ENCODE results near the gene STAM. TPM values are rescaled to one million over a fixed set of nuclear protein-coding genes. Genes with fewer than 3 reads are reported as not detected.

The STAM gene
- total RNA-seq, 1 donor from 2014 or later = 23.3 TPM

GRCh38 chr10:17725703-17726102 is 81.8 kb downstream of the STAM start:
- Mint-ChIP-seq H3K27me3 (ENCODE audit: insufficient read depth) (no peaks in the 10 kb centered on the region), H3K9me3 (no peaks in the 10 kb centered on the region), H3K4me3 (no peak overlapping the region), H3K27ac (no peak overlapping the region), H3K4me1 (ENCODE audit: low read depth) (no peaks in the 10 kb centered on the region), H3K36me3 (ENCODE audit: low read depth) (peaks cover 8% of the 10 kb centered on the region)
- DNase-seq (ENCODE audit: low spot score) = no peak
- intact Hi-C loops (cut with micrococcal nuclease) = no loop called here

GRCh38 chr10:17729630-17730029 is 85.7 kb downstream of the STAM start:
- DNase-seq (ENCODE audit: low spot score) = no peak
- Mint-ChIP-seq H3K27ac (no peak overlapping the region), H3K36me3 (ENCODE audit: low read depth) (no peaks in the 10 kb centered on the region), H3K4me1 (ENCODE audit: low read depth) (no peaks in the 10 kb centered on the region), H3K4me3 (no peak overlapping the region), H3K27me3 (ENCODE audit: insufficient read depth) (no peaks in the 10 kb centered on the region), H3K9me3 (no peaks in the 10 kb centered on the region)
- intact Hi-C loops (cut with micrococcal nuclease) = no loop called here

- Mint-ChIP-seq H3K4me1 (ENCODE audit: low read depth) (no peaks in the 10 kb centered on the region), H3K27me3 (ENCODE audit: insufficient read depth) (no peaks in the 10 kb centered on the region), H3K36me3 (ENCODE audit: low read depth) (no peaks in the 10 kb centered on the region), H3K4me3 (no peak overlapping the region), H3K27ac (no peak overlapping the region), H3K9me3 (no peaks in the 10 kb centered on the region)
- DNase-seq (ENCODE audit: low spot score) = no peak
- intact Hi-C loops (cut with micrococcal nuclease) = no loop called here
Measured at GRCh38 chr10:17730667-17731066, 86.7 kb downstream of the STAM start.

- no peak overlapping the region for H3K4me3 Mint-ChIP-seq
- no peak overlapping the region for H3K27ac Mint-ChIP-seq
- no peaks in the 10 kb centered on the region for H3K36me3 Mint-ChIP-seq (ENCODE audit: low read depth)
- intact Hi-C loops (cut with micrococcal nuclease) = no loop called here
- no peaks in the 10 kb centered on the region for H3K27me3 Mint-ChIP-seq (ENCODE audit: insufficient read depth)
- no peaks in the 10 kb centered on the region for H3K4me1 Mint-ChIP-seq (ENCODE audit: low read depth)
- H3K9me3 Mint-ChIP-seq = no peaks in the 10 kb centered on the region
- DNase-seq (ENCODE audit: low spot score) = no peak
Measured at GRCh38 chr10:17731331-17732020, 87.5 kb downstream of the STAM start.

- H3K27ac Mint-ChIP-seq = no peak overlapping the region
- H3K27me3 Mint-ChIP-seq (ENCODE audit: insufficient read depth) = no peaks in the 10 kb centered on the region
- H3K4me3 Mint-ChIP-seq = no peak overlapping the region
- H3K9me3 Mint-ChIP-seq = no peaks in the 10 kb centered on the region
- intact Hi-C loops (cut with micrococcal nuclease) = no loop called here
- H3K36me3 Mint-ChIP-seq (ENCODE audit: low read depth) = no peaks in the 10 kb centered on the region
- no peak for DNase-seq (ENCODE audit: low spot score)
- no peaks in the 10 kb centered on the region for H3K4me1 Mint-ChIP-seq (ENCODE audit: low read depth)
Measured at GRCh38 chr10:17733620-17734019, 89.7 kb downstream of the STAM start.

- no peaks in the 10 kb centered on the region for H3K9me3 Mint-ChIP-seq
- H3K4me1 Mint-ChIP-seq (ENCODE audit: low read depth) = no peaks in the 10 kb centered on the region
- H3K4me3 Mint-ChIP-seq = no peak overlapping the region
- H3K36me3 Mint-ChIP-seq (ENCODE audit: low read depth) = no peaks in the 10 kb centered on the region
- no peak overlapping the region for H3K27ac Mint-ChIP-seq
- DNase-seq (ENCODE audit: low spot score) = no peak
- H3K27me3 Mint-ChIP-seq (ENCODE audit: insufficient read depth) = no peaks in the 10 kb centered on the region
- intact Hi-C loops (cut with micrococcal nuclease) = no loop called here
Measured at GRCh38 chr10:17734432-17735080, 90.6 kb downstream of the STAM start.

GRCh38 chr10:17735166-17735941 is 91.4 kb downstream of the STAM start:
- no peaks in the 10 kb centered on the region for H3K36me3 Mint-ChIP-seq (ENCODE audit: low read depth)
- H3K27ac Mint-ChIP-seq = no peak overlapping the region
- no peak for DNase-seq (ENCODE audit: low spot score)
- H3K4me3 Mint-ChIP-seq = no peak overlapping the region
- no peaks in the 10 kb centered on the region for H3K4me1 Mint-ChIP-seq (ENCODE audit: low read depth)
- no peaks in the 10 kb centered on the region for H3K9me3 Mint-ChIP-seq
- intact Hi-C loops (cut with micrococcal nuclease) = no loop called here
- H3K27me3 Mint-ChIP-seq (ENCODE audit: insufficient read depth) = no peaks in the 10 kb centered on the region

GRCh38 chr10:17736223-17736622 is 92.3 kb downstream of the STAM start:
- no peak overlapping the region for H3K4me3 Mint-ChIP-seq
- H3K9me3 Mint-ChIP-seq = no peaks in the 10 kb centered on the region
- DNase-seq (ENCODE audit: low spot score) = no peak
- H3K27me3 Mint-ChIP-seq (ENCODE audit: insufficient read depth) = no peaks in the 10 kb centered on the region
- H3K27ac Mint-ChIP-seq = no peak overlapping the region
- no peaks in the 10 kb centered on the region for H3K36me3 Mint-ChIP-seq (ENCODE audit: low read depth)
- H3K4me1 Mint-ChIP-seq (ENCODE audit: low read depth) = no peaks in the 10 kb centered on the region
- intact Hi-C loops (cut with micrococcal nuclease) = no loop called here

GRCh38 chr10:17737027-17737965 is 93.3 kb downstream of the STAM start:
- no peak for DNase-seq (ENCODE audit: low spot score)
- H3K27me3 Mint-ChIP-seq (ENCODE audit: insufficient read depth) = no peaks in the 10 kb centered on the region

GRCh38 chr10:17740668-17741067 is 96.7 kb downstream of the STAM start:
- Mint-ChIP-seq H3K4me3 (no peak overlapping the region), H3K27me3 (ENCODE audit: insufficient read depth) (no peaks in the 10 kb centered on the region), H3K27ac (no peak overlapping the region), H3K9me3 (no peaks in the 10 kb centered on the region), H3K36me3 (ENCODE audit: low read depth) (no peaks in the 10 kb centered on the region), H3K4me1 (ENCODE audit: low read depth) (peaks cover 14% of the 10 kb centered on the region)
- DNase-seq (ENCODE audit: low spot score) = no peak
- intact Hi-C loops (cut with micrococcal nuclease) = no loop called here

More at GRCh38 chr10:17737027-17737965, 93.3 kb downstream of the STAM start:
- H3K4me1 Mint-ChIP-seq (ENCODE audit: low read depth) = no peaks in the 10 kb centered on the region
- no peaks in the 10 kb centered on the region for H3K9me3 Mint-ChIP-seq
- no peaks in the 10 kb centered on the region for H3K36me3 Mint-ChIP-seq (ENCODE audit: low read depth)
- H3K4me3 Mint-ChIP-seq = no peak overlapping the region
- H3K27ac Mint-ChIP-seq = no peak overlapping the region
- intact Hi-C loops (cut with micrococcal nuclease) = no loop called here

GRCh38 chr10:17742918-17743317 is 99.0 kb downstream of the STAM start:
- H3K27me3 Mint-ChIP-seq (ENCODE audit: insufficient read depth) = no peaks in the 10 kb centered on the region
- DNase-seq (ENCODE audit: low spot score) = peak; percentile 37
- H3K36me3 Mint-ChIP-seq (ENCODE audit: low read depth) = no peaks in the 10 kb centered on the region
- no peak overlapping the region for H3K27ac Mint-ChIP-seq
- peaks cover 14% of the 10 kb centered on the region for H3K4me1 Mint-ChIP-seq (ENCODE audit: low read depth)
- intact Hi-C loops (cut with micrococcal nuclease) = loop anchor here (1.0 kb wide), 1 partner anchor 136 kb away; no protein-coding TSS in a partner anchor
- H3K9me3 Mint-ChIP-seq = no peaks in the 10 kb centered on the region
- no peak overlapping the region for H3K4me3 Mint-ChIP-seq

GRCh38 chr10:17743437-17743836 is 99.5 kb downstream of the STAM start:
- no peak for DNase-seq (ENCODE audit: low spot score)
- Mint-ChIP-seq H3K36me3 (ENCODE audit: low read depth) (no peaks in the 10 kb centered on the region), H3K27me3 (ENCODE audit: insufficient read depth) (no peaks in the 10 kb centered on the region), H3K4me3 (no peak overlapping the region), H3K9me3 (no peaks in the 10 kb centered on the region), H3K4me1 (ENCODE audit: low read depth) (peaks cover 14% of the 10 kb centered on the region), H3K27ac (no peak overlapping the region)
- intact Hi-C loops (cut with micrococcal nuclease) = loop anchor here (1.0 kb wide), 1 partner anchor 136 kb away; no protein-coding TSS in a partner anchor

Measured in activated T-helper 1 cell treated with anti-CD3 and anti-CD28 coated beads, Interleukin-12 subunit alpha, Interleukin-12 subunit beta, Interleukin-2, Interleukin-4 antibody, amounts not matched to agents 30 ng/mL and 10 ng/mL and 1 ng/mL, durations not matched to agents 14 hours and 24 hours and 36 hours (primary cell).